Measurements from ENCODE around the gene MICAL2.

- TF ChIP-seq, protein P1, sequence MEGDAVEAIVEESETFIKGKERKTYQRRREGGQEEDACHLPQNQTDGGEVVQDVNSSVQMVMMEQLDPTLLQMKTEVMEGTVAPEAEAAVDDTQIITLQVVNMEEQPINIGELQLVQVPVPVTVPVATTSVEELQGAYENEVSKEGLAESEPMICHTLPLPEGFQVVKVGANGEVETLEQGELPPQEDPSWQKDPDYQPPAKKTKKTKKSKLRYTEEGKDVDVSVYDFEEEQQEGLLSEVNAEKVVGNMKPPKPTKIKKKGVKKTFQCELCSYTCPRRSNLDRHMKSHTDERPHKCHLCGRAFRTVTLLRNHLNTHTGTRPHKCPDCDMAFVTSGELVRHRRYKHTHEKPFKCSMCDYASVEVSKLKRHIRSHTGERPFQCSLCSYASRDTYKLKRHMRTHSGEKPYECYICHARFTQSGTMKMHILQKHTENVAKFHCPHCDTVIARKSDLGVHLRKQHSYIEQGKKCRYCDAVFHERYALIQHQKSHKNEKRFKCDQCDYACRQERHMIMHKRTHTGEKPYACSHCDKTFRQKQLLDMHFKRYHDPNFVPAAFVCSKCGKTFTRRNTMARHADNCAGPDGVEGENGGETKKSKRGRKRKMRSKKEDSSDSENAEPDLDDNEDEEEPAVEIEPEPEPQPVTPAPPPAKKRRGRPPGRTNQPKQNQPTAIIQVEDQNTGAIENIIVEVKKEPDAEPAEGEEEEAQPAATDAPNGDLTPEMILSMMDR (IDR thresholded peaks at IDR 0.05; ENCODE audit: extremely low read depth in 1 of 2, insufficient read depth in 1 of 2, low read depth in 1 of 2, low read length in 2 of 2) = no peak
- TF ChIP-seq POLR2AphosphoS5 (IDR thresholded peaks at IDR 0.05; ENCODE audit: insufficient read depth, low read depth, low read length) = no peak
- TF ChIP-seq POLR2A (IDR thresholded peaks at IDR 0.05; ENCODE audit: low read depth, low read length) = no peak
- TF ChIP-seq, protein P2, sequence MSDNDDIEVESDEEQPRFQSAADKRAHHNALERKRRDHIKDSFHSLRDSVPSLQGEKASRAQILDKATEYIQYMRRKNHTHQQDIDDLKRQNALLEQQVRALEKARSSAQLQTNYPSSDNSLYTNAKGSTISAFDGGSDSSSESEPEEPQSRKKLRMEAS (IDR thresholded peaks at IDR 0.05; ENCODE audit: insufficient read depth, insufficient read length) = no peak
- TF ChIP-seq JUN (IDR thresholded peaks at IDR 0.05; ENCODE audit: borderline replicate concordance, insufficient read depth, insufficient read length, low read depth) = no peak
These were observed 121.8 kb downstream of the MICAL2 start for GRCh38 chr11:12232160-12232559.

Data from endothelial cell of umbilical vein (primary cell).